GM12878 (cell line): ENCODE data around the gene SAGE1. TPM values are rescaled to one million over a fixed set of nuclear protein-coding genes. Genes with fewer than 3 reads are reported as not detected.

Source experiments
- ATAC-seq: fragments of 200-7000 bp; cut with Tn5 transposase; 3 replicates; pipeline ENCODE4 v1.9.1; 2020; ENCODE audit warnings: mild to moderate bottlenecking, moderate library complexity
- BruUV-seq: library from RNA; stranded (reverse); fragments of 400-500 nt; replicated peaks from 2 replicates; lab custom pipeline; 2021; lab: Mats Ljungman, UMichigan
- CTCF ChIA-PET: fragments of 300-600 bp; sonication (Branson Sonifier 250); formaldehyde crosslinking; extraction: SDS; loops from one replicate; lab custom pipeline; 2021; ENCODE audit warnings: inconsistent platforms; lab: Yijun Ruan, JAX
- POLR2A ChIA-PET: fragments of 350-600 bp; formaldehyde crosslinking; extraction: SDS; loops from one replicate; lab custom pipeline; 2021; ENCODE audit warnings: inconsistent platforms; lab: Charles Lee
- RAD21 ChIA-PET: fragments of 300-600 bp; sonication (Branson Sonifier 250); formaldehyde crosslinking; loops from one replicate; lab custom pipeline; 2023; ENCODE audit warnings: antibody characterized with exemption; ENCODE audit not compliant: unreplicated experiment; lab: Charles Lee
- SMC1A ChIA-PET: fragments of 300-600 bp; sonication (Branson Sonifier 250); formaldehyde crosslinking; loops from one replicate; lab custom pipeline; 2023; ENCODE audit not compliant: unreplicated experiment, uncharacterized antibody; lab: Charles Lee
- DNase-seq: peaks from one replicate; pipeline ENCODE4 v3.0.0-alpha.2; 2011; ENCODE audit warnings: low read depth, low spot score
- FAIRE-seq: peaks from 3 replicates; lab custom pipeline; 2011; peaks lifted over from hg19 to GRCh38; lab: Jason Lieb, UNC
- H2AFZ ChIP-seq: 2 replicates; pipeline ENCODE4 v1.6.0; 2011; ENCODE audit warnings: low read depth, low read length, control low read depth; ENCODE audit not compliant: control insufficient read depth
- H3K27ac ChIP-seq: 2 replicates; pipeline ENCODE4 v1.5.1; 2011; ENCODE audit warnings: control low read depth; ENCODE audit not compliant: control insufficient read depth, insufficient read depth
- H3K27me3 ChIP-seq, 2 experiments: replicated peaks in 1 of 2; 2 replicates each; pipeline versions ENCODE4 v1.6.0 to v1.6.1; 2011; ENCODE audit warnings: low read length in 1 of 2; ENCODE audit not compliant: control insufficient read depth in 2 of 2, insufficient read depth in 2 of 2
- H3K36me3 ChIP-seq, 2 experiments: 2 replicates each; pipeline ENCODE4 v1.5.1; 2011; ENCODE audit warnings: low read length in 1 of 2; ENCODE audit not compliant: control insufficient read depth in 2 of 2, insufficient read depth in 2 of 2
- H3K4me1 ChIP-seq: 2 replicates; pipeline ENCODE4 v1.6.1; 2011; ENCODE audit warnings: mild to moderate bottlenecking, low read length, moderate library complexity, mixed read lengths; ENCODE audit not compliant: control insufficient read depth, insufficient read depth
- H3K4me2 ChIP-seq: 2 replicates; pipeline ENCODE4 v1.6.0; 2011; ENCODE audit warnings: control low read depth; ENCODE audit not compliant: control insufficient read depth, insufficient read depth
- H3K4me3 ChIP-seq: fragments of 200-600 bp; sonication (generic); 2 replicates; pipeline ENCODE4 v1.5.1; 2016
- H3K79me2 ChIP-seq: 2 replicates; pipeline ENCODE4 v1.6.0; 2011; ENCODE audit warnings: low read length; ENCODE audit not compliant: control insufficient read depth, insufficient read depth
- H3K9ac ChIP-seq: 2 replicates; pipeline ENCODE4 v1.8.0; 2011; ENCODE audit warnings: low read length, control low read depth, mixed read lengths; ENCODE audit not compliant: control insufficient read depth, insufficient read depth
- H3K9me3 ChIP-seq: replicated peaks from 3 replicates; pipeline ENCODE4 v1.5.1; 2011; ENCODE audit warnings: mild to moderate bottlenecking, low read length; ENCODE audit not compliant: control insufficient read depth, insufficient read depth
- H4K20me1 ChIP-seq: 2 replicates; pipeline ENCODE4 v1.6.0; 2011; ENCODE audit not compliant: control insufficient read depth, insufficient read depth
- BCL11A ChIP-seq: IDR thresholded peaks from 2 replicates; pipeline ENCODE4 v1.6.1; 2011; ENCODE audit warnings: low read depth, low read length
- BMI1 ChIP-seq: fragments of 450-650 bp; IDR thresholded peaks from 2 replicates; pipeline ENCODE4 v1.6.1; 2016; ENCODE audit warnings: mild to moderate bottlenecking, moderate library complexity, borderline replicate concordance
- CHD2 ChIP-seq: IDR thresholded peaks from 2 replicates; pipeline ENCODE4 v1.6.1; 2011; ENCODE audit warnings: low read depth, low read length, improper control_type of control experiment, borderline replicate concordance
- FOXK2 ChIP-seq: fragments of 450-650 bp; IDR thresholded peaks from 2 replicates; pipeline ENCODE4 v1.6.1; 2017; ENCODE audit warnings: mild to moderate bottlenecking, moderate library complexity
- LARP7 ChIP-seq: fragments of 450-650 bp; IDR thresholded peaks from 2 replicates; pipeline ENCODE4 v1.6.1; 2017; ENCODE audit warnings: mild to moderate bottlenecking
- NFYA ChIP-seq: IDR thresholded peaks from 2 replicates; pipeline ENCODE4 v1.6.1; 2011; ENCODE audit warnings: low read depth, mild to moderate bottlenecking, low read length, improper control_type of control experiment, borderline replicate concordance
- NFYB ChIP-seq: IDR thresholded peaks from 2 replicates; pipeline ENCODE4 v1.6.1; 2011; ENCODE audit warnings: low read depth, mild to moderate bottlenecking, low read length, improper control_type of control experiment, moderate library complexity; ENCODE audit not compliant: insufficient read depth
- NR2C2 ChIP-seq: IDR thresholded peaks from 2 replicates; pipeline ENCODE4 v1.6.1; 2011; ENCODE audit warnings: borderline replicate concordance, low read depth; ENCODE audit not compliant: control insufficient read depth, insufficient read length
- POLR2AphosphoS2 ChIP-seq: IDR thresholded peaks from 2 replicates; pipeline ENCODE4 v1.6.1; 2011; ENCODE audit warnings: low read depth, mild to moderate bottlenecking, low read length, improper control_type of control experiment, moderate library complexity
- RELB ChIP-seq: fragments of 450-650 bp; IDR thresholded peaks from 2 replicates; pipeline ENCODE4 v1.6.1; 2017; ENCODE audit warnings: low read depth, mild to moderate bottlenecking, moderate library complexity
- SIX5 ChIP-seq: IDR thresholded peaks from 2 replicates; pipeline ENCODE4 v1.6.1; 2011; ENCODE audit warnings: mild to moderate bottlenecking, low read depth, low read length, moderate library complexity; ENCODE audit not compliant: severe bottlenecking
- SMC3 ChIP-seq: IDR thresholded peaks from 2 replicates; pipeline ENCODE4 v1.6.1; 2011; ENCODE audit warnings: low read length, improper control_type of control experiment, borderline replicate concordance
- SPI1 ChIP-seq: IDR thresholded peaks from 2 replicates; pipeline ENCODE4 v1.6.1; 2011; ENCODE audit warnings: low read depth, mild to moderate bottlenecking, low read length, moderate library complexity, borderline replicate concordance; ENCODE audit not compliant: insufficient read depth
- SREBF2 ChIP-seq: IDR thresholded peaks from 2 replicates; pipeline ENCODE4 v1.6.1; 2012; ENCODE audit warnings: mild to moderate bottlenecking, low read length
- STAT3 ChIP-seq: IDR thresholded peaks from 2 replicates; pipeline ENCODE4 v1.6.1; 2011; ENCODE audit warnings: low read depth, low read length, improper control_type of control experiment
- SUZ12 ChIP-seq: fragments of 200-600 bp; sonication (generic); IDR thresholded peaks from one replicate; pipeline ENCODE4 v1.6.1; 2018; ENCODE audit warnings: antibody characterized with exemption, mild to moderate bottlenecking; ENCODE audit not compliant: unreplicated experiment
- TAF1 ChIP-seq: IDR thresholded peaks from 2 replicates; pipeline ENCODE4 v1.6.1; 2011; ENCODE audit warnings: mild to moderate bottlenecking, low read depth, low read length, borderline replicate concordance
- ZNF207 ChIP-seq: fragments of 450-650 bp; IDR thresholded peaks from 2 replicates; pipeline ENCODE4 v1.6.1; 2014; ENCODE audit warnings: antibody characterized with exemption, mild to moderate bottlenecking, borderline replicate concordance
- WGBS: methylation state at CpG from one replicate; pipeline ENCODE4 v1.1.6; 2016; ENCODE audit warnings: low lambda C conversion rate; ENCODE audit not compliant: insufficient replicate concordance, insufficient coverage; ENCODE audit errors: missing lambda C conversion rate; 5-methylcytosine and 5-hydroxymethylcytosine counted together
- in situ Hi-C: fragments of 300-500 bp; cut with MboI; formaldehyde crosslinking; loops from 9 replicates; pipeline ENCODE4 v1.14.3; 2018; ENCODE audit warnings: mixed read lengths
- intact Hi-C: fragments of 100-400 bp; cut with micrococcal nuclease; formaldehyde crosslinking; loops from one replicate; pipeline ENCODE4 v1.14.2; 2022; ENCODE audit not compliant: unreplicated experiment
- polyA plus RNA-seq, 11 experiments: library from polyadenylated mRNA; depleted of rRNA in 4 of 11; unstranded in 6 of 11; stranded (reverse) in 5 of 11; fragments of >200 nt; fragmentation: Nextera tagmentation in 4 of 11; fragmentation: Illumina TruSeq in 1 of 11; extraction: Ambion mirVana in 4 of 11; extraction: Trizol in 1 of 11; gene quantifications; 1 replicate in 1 of 11; 2 replicates in 10 of 11; pipeline versions ENCODE4 v1.2.1 to v1.2.3, GENCODE V29; 2011 to 2016; ENCODE audit warnings: inconsistent platforms in 2 of 11, missing spikeins in 2 of 11, low read depth in 1 of 11
- total RNA-seq, 4 experiments: library from RNA; depleted of rRNA in 3 of 4; stranded (reverse); fragments of >200 nt in 3 of 4; fragmentation: Illumina TruSeq in 1 of 4; extraction: Trizol in 1 of 4; gene quantifications; 2 replicates each; pipeline versions ENCODE4 v1.2.1 to v1.2.3, GENCODE V29; 2013 to 2021
- TF ChIP-seq, protein P1 (sequence below): fragments of 450-650 bp; IDR thresholded peaks from 2 replicates; pipeline ENCODE4 v1.6.1; 2014; ENCODE audit warnings: mild to moderate bottlenecking
- TF ChIP-seq, protein P2 (sequence below): fragments of 450-650 bp; formaldehyde crosslinking; IDR thresholded peaks from 2 replicates; pipeline ENCODE4 v1.4.0; 2022; ENCODE audit warnings: mild to moderate bottlenecking, moderate library complexity

Gene SAGE1
- total and polyA plus RNA-seq, 10 of the 15 experiments (the other 5 are each of a cell fraction or from before 2014, with no cell fraction given) = 0.03 to 0.08 TPM; not detected in 8

GRCh38 chrX:135892781-135893180 is 735 bp upstream of the SAGE1 start (continued):
- no peak for TF ChIP-seq CHD2
- TF ChIP-seq SPI1 = no peak
- no peak for TF ChIP-seq ZNF207
- no peak for TF ChIP-seq BCL11A
- no peak for TF ChIP-seq TAF1
- TF ChIP-seq NR2C2 = no peak
- TF ChIP-seq SMC3 = no peak
- no peak for TF ChIP-seq LARP7

- H3K9me3 ChIP-seq = no peaks in the 10 kb centered on the region
- no peaks in the 10 kb centered on the region for H3K36me3 ChIP-seq
- ChIA-PET POLR2A (no interaction called here), RAD21 (no interaction called here), CTCF (no interaction called here), SMC1A (no interaction called here)
- in situ Hi-C loops = no loop called here
- BruUV-seq = no TSS peak
- H4K20me1 ChIP-seq = no peaks in the 10 kb centered on the region
- 23% methylated on average over 5 of the region's 5 CpGs for WGBS
- no peaks in the 10 kb centered on the region for H3K4me1 ChIP-seq
- FAIRE-seq = no peak
- H3K4me3 ChIP-seq = no peak overlapping the region
- intact Hi-C loops = no loop called here
- ATAC-seq = no peak
- no peak overlapping the region for H2AFZ ChIP-seq
- DNase-seq = no peak
- H3K79me2 ChIP-seq = no peaks in the 10 kb centered on the region
- peaks cover 0 to 2% of the 10 kb centered on the region in 2 experiments; a peak in 2 of 4 replicates for H3K27me3 ChIP-seq
- H3K27ac ChIP-seq = no peak overlapping the region
- no peak overlapping the region for H3K4me2 ChIP-seq
- no peak overlapping the region for H3K9ac ChIP-seq
- TF ChIP-seq SIX5 (no peak), NFYB (no peak), STAT3 (no peak), POLR2AphosphoS2 (no peak), FOXK2 (no peak), NFYA (no peak), SUZ12 (no peak), ZNF207 (no peak), RELB (no peak), SREBF2 (no peak), BMI1 (no peak)
- TF ChIP-seq, protein P1, sequence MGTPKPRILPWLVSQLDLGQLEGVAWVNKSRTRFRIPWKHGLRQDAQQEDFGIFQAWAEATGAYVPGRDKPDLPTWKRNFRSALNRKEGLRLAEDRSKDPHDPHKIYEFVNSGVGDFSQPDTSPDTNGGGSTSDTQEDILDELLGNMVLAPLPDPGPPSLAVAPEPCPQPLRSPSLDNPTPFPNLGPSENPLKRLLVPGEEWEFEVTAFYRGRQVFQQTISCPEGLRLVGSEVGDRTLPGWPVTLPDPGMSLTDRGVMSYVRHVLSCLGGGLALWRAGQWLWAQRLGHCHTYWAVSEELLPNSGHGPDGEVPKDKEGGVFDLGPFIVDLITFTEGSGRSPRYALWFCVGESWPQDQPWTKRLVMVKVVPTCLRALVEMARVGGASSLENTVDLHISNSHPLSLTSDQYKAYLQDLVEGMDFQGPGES = no peak
- TF ChIP-seq, protein P2, sequence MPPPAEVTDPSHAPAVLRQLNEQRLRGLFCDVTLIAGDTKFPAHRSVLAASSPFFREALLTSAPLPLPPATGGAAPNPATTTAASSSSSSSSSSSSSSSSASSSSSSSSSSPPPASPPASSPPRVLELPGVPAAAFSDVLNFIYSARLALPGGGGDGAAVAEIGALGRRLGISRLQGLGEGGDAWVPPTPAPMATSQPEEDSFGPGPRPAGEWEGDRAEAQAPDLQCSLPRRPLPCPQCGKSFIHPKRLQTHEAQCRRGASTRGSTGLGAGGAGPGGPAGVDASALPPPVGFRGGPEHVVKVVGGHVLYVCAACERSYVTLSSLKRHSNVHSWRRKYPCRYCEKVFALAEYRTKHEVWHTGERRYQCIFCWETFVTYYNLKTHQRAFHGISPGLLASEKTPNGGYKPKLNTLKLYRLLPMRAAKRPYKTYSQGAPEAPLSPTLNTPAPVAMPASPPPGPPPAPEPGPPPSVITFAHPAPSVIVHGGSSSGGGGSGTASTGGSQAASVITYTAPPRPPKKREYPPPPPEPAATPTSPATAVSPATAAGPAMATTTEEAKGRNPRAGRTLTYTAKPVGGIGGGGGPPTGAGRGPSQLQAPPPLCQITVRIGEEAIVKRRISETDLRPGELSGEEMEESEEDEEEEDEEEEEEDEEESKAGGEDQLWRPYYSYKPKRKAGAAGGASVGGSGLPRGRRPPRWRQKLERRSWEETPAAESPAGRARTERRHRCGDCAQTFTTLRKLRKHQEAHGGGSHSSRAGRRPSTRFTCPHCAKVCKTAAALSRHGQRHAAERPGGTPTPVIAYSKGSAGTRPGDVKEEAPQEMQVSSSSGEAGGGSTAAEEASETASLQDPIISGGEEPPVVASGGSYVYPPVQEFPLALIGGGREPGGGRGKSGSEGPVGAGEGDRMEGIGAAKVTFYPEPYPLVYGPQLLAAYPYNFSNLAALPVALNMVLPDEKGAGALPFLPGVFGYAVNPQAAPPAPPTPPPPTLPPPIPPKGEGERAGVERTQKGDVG = no peak
These were observed 16.7 kb downstream of the SAGE1 start for GRCh38 chrX:135910251-135910650.
